Psoas muscle (tissue), 8 donors: ENCODE data around the gene TNC. TPM values are rescaled to one million over a fixed set of nuclear protein-coding genes. Genes with fewer than 3 reads are reported as not detected.

Source experiments
- ATAC-seq, 4 donors: fragments of 200-7000 bp; cut with Tn5 transposase; one replicate each; pipeline ENCODE4 v1.9.1; 2020; ENCODE audit warnings: moderate library complexity in 3 of 4, mild to moderate bottlenecking in 2 of 4
- DNase-seq, 2 donors: peaks; one replicate each; pipeline ENCODE4 v3.0.0-alpha.2; 2020
- H3K27ac ChIP-seq: fragments of 200-600 bp; one replicate; pipeline ENCODE4 v1.8.0; 2022
- H3K27me3 ChIP-seq, 3 donors: fragments of 200-600 bp in 1 of 3; one replicate each; pipeline versions ENCODE4 v1.6.1 to v1.8.0; 2013 to 2022; ENCODE audit warnings: low read length in 2 of 3, mild to moderate bottlenecking in 2 of 3, moderate library complexity in 1 of 3; ENCODE audit not compliant: insufficient read depth in 3 of 3
- H3K36me3 ChIP-seq, 2 donors: fragments of 200-600 bp in 1 of 2; one replicate each; pipeline versions ENCODE4 v1.6.1 to v1.8.0; 2013 to 2022; ENCODE audit warnings: low read depth in 1 of 2, mild to moderate bottlenecking in 1 of 2, moderate library complexity in 1 of 2; ENCODE audit not compliant: insufficient read depth in 1 of 2
- H3K4me1 ChIP-seq: fragments of 200-600 bp; one replicate; pipeline ENCODE4 v1.8.0; 2022
- H3K4me3 ChIP-seq: fragments of 200-600 bp; one replicate; pipeline ENCODE4 v1.8.0; 2022; ENCODE audit warnings: mild to moderate bottlenecking
- H3K9me3 ChIP-seq: fragments of 200-600 bp; one replicate; pipeline ENCODE4 v1.8.0; 2022
- WGBS, 3 donors: extraction: QIAGEN DNeasy Blood & Tissue Kit; methylation state at CpG; one replicate each; pipeline versions ENCODE4 v1.1.6 to v1.1.7; 2013; 5-methylcytosine and 5-hydroxymethylcytosine counted together
- intact Hi-C, 2 donors: fragments of 100-400 bp; cut with DNase I; formaldehyde crosslinking; loops; one replicate each; pipeline versions ENCODE4 v1.11.0 to v1.14.2; 2022
- polyA plus RNA-seq, 3 donors: library from polyadenylated mRNA; stranded (reverse); fragments of 200-250 nt; gene quantifications; one replicate each; pipeline ENCODE4 v1.2.3, GENCODE V29; 2013
- total RNA-seq, 4 donors: library from RNA; stranded (reverse); fragmentation: NEBNext Ultra II Directional in 2 of 4; extraction: Animal tissue kit (Norgen Biotek cat#: 25700) in 2 of 4; gene quantifications; one replicate each; pipeline versions ENCODE4 v1.2.1 to v1.2.4, GENCODE V29; 2021 to 2023
- TF ChIP-seq, protein P1 (sequence below): fragments of 200-600 bp; IDR thresholded peaks from one replicate; pipeline ENCODE4 v1.8.0; 2022; ENCODE audit warnings: antibody characterized with exemption
- donor health status: healthy with polysubstance abuse.
- donor health status: DM: no; HTN: no; CAD: no; lungs with moderate emphysema.
- donor health status: Bipolar disorder and iron deficiency.
- donor health status: healthy.
- donor health status: DM: yes; HTN: yes; CAD: no.
- donor health status: DM: no; HTN: no; CAD: no.
- donor health status: DM: no; HTN: no; CAD: no.
- donor health status: DM: yes; HTN: yes; CAD: no.

Gene TNC
- total and polyA plus RNA-seq, 7 donors: 1.0 to 94.7 (median 2.8) TPM

DNA sequence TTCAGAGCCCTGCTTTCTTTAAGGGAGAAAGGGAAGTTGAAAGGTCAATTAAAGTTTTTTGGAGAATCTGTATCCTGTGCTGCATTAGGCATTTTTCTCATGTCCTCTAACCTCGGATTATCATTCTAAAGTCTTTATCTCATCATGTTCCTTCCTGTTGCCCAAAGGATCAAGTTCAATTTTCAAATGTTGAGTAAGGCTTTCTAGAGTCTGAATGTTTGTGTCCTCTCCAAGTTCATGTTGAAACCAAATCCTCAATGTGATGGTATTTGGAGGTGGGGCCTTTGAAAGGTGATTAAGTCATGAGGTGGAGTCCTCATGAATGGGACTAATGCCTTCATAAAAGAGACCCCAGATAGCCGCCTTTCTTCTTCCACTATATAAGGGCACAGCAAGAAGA, 20.2 kb upstream of the TNC start:
- Histone ChIP-seq H3K9me3 (no peaks in the 10 kb centered on the region), H3K4me3 (no peak overlapping the region), H3K27me3 (peaks cover 0 to 3% (median 0%) of the 10 kb centered on the region in 3 donors), H3K27ac (no peak overlapping the region), H3K4me1 (no peaks in the 10 kb centered on the region), H3K36me3 (no peaks in the 10 kb centered on the region)
- DNase-seq (no peak), ATAC-seq (no peak)
- 71 to 82% (median 79%) methylated on average over 2 of the region's 2 CpGs for WGBS, 3 donors
- intact Hi-C loops: no loop called here
- TF ChIP-seq, protein P1, sequence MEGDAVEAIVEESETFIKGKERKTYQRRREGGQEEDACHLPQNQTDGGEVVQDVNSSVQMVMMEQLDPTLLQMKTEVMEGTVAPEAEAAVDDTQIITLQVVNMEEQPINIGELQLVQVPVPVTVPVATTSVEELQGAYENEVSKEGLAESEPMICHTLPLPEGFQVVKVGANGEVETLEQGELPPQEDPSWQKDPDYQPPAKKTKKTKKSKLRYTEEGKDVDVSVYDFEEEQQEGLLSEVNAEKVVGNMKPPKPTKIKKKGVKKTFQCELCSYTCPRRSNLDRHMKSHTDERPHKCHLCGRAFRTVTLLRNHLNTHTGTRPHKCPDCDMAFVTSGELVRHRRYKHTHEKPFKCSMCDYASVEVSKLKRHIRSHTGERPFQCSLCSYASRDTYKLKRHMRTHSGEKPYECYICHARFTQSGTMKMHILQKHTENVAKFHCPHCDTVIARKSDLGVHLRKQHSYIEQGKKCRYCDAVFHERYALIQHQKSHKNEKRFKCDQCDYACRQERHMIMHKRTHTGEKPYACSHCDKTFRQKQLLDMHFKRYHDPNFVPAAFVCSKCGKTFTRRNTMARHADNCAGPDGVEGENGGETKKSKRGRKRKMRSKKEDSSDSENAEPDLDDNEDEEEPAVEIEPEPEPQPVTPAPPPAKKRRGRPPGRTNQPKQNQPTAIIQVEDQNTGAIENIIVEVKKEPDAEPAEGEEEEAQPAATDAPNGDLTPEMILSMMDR: no peak

DNA sequence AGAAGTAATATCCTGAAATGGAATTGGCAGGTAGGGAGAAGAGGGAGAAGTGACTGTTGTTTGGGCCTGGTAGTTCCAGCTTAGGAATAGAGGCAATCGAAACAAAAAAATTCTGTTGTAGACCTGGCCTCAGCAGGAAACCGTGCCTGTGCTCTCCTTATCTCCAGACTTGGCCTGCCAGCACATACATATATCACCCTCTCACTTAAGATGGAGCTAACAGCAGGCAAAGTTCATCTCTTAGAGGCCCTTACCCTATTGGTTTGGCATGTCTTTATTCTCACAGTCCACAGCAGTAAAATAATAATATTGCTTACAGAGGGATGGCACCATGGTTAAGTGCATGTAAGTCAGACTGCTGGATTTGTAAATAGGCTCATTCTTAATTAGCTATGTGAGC, 19.6 kb upstream of the TNC start:
- no peaks in the 10 kb centered on the region for H3K36me3 ChIP-seq
- 82 to 91% (median 87%) methylated on average over 2 of the region's 2 CpGs for WGBS, 3 donors
- ATAC-seq: no peak
- H3K9me3 ChIP-seq: no peaks in the 10 kb centered on the region
- no peak overlapping the region for H3K4me3 ChIP-seq
- intact Hi-C loops: no loop called here
- TF ChIP-seq, protein P1: no peak
- peaks cover 0 to 3% (median 0%) of the 10 kb centered on the region in 3 donors for H3K27me3 ChIP-seq
- no peaks in the 10 kb centered on the region for H3K4me1 ChIP-seq
- H3K27ac ChIP-seq: no peak overlapping the region
- no peak for DNase-seq

DNA sequence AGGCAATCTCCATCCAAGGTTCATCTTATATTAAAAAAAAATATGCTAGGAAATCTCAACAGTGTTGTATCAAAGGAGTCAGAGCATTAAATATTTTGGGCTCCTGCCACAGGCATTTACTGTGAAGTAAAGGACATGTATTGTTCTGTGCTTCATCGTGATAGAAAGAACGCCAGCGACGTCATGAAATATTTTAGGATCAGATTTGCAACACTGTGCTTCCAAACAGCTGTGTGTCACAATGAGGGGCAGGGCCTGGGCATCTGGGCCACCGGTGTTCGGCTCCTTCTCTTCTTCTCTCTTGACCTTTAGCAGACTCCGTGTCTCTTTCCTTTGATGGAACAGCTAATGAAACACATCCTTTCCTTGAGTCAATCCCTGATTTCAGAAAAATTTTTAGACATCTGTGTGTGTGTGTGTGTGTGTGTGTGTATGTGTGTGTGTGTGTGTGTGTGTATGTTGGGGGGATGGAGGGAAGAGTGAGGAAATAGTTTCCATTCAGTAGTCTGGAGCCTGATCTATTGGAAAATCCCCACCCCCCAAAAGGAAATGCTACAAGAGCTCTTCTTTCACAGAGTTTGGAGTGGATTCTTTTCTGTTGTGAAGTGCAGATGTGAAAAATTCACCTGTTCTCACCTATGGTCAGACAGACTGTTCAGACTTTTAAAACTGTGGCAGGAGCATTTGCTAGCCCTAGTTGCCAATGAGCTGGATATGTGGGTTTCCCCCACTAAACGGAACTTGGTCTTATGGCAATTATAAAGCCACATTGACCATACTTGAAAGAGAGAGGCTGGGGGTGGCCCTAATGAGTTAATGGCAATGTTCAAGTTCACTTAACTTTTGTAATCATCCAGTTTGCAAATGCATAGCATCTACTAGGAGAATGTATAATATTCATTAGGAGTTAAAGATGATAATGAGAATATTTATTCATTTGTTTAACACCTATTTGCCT, 18.1 kb upstream of the TNC start:
- Histone ChIP-seq H3K4me1 (no peaks in the 10 kb centered on the region), H3K9me3 (no peaks in the 10 kb centered on the region), H3K36me3 (no peaks in the 10 kb centered on the region), H3K4me3 (no peak overlapping the region), H3K27ac (no peak overlapping the region), H3K27me3 (peaks cover 0 to 3% (median 0%) of the 10 kb centered on the region in 3 donors)
- ATAC-seq (no peak), DNase-seq (no peak)
- intact Hi-C loops: no loop called here
- 29 to 38% (median 30%) methylated on average over 8 of the region's 8 CpGs for whole genome bisulfite sequencing, 3 donors
- TF ChIP-seq, protein P1: no peak

DNA sequence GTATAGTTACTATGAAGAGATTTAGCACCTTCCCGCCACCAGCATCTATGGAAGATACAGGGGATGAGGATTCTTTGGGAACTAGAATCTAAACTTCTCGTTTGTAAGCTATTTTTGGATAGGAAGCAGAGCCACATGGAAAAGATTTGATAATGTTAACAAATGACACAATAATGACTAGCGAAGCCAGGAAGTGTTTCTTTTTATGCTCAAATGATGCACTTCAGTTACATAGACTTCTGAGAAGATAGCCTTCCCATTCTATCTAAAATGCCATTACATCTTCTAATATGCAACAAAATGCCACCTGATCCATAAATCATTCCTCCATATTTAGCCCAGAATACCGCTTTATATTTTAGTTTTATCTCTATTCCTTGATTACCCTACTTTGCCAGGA, 17.0 kb upstream of the TNC start:
- intact Hi-C loops: no loop called here
- no peak overlapping the region for H3K4me3 ChIP-seq
- WGBS, 3 donors: 70 to 72% (median 71%) methylated on average over 4 of the region's 4 CpGs
- TF ChIP-seq, protein P1: no peak
- H3K27ac ChIP-seq: no peak overlapping the region
- ATAC-seq (no peak), DNase-seq (no peak)
- H3K9me3 ChIP-seq: no peaks in the 10 kb centered on the region
- peaks cover 0 to 3% (median 0%) of the 10 kb centered on the region in 3 donors for H3K27me3 ChIP-seq
- H3K4me1 ChIP-seq: no peaks in the 10 kb centered on the region
- no peaks in the 10 kb centered on the region for H3K36me3 ChIP-seq
